ENCODE results near the gene RBL1. TPM values are rescaled to one million over a fixed set of nuclear protein-coding genes. Genes with fewer than 3 reads are reported as not detected.
"Not testable (repeated sequence)": the region's sequence is repeated elsewhere in the genome, so short reads cannot be mapped to it uniquely, and the experiment has no call there.

RBL1 gene
- total RNA-seq, 1 experiment from 2014 or later: 35.9 TPM

- peaks cover 8% of the 10 kb centered on the region for H3K27me3 Mint-ChIP-seq (ENCODE audit: insufficient read depth, unreplicated experiment)
- H3K9me3 Mint-ChIP-seq (ENCODE audit: unreplicated experiment): no peaks in the 10 kb centered on the region
- intact Hi-C loops (cut with micrococcal nuclease; ENCODE audit: unreplicated experiment): no loop called here
- H3K4me3 ChIP-seq (ENCODE audit: low read depth, low read length): no peak overlapping the region
- no peaks in the 10 kb centered on the region for H3K36me3 Mint-ChIP-seq (ENCODE audit: insufficient read depth, unreplicated experiment)
- CTCF ChIA-PET: no interaction called here
- no peak for TF ChIP-seq CTCF (IDR thresholded peaks at IDR 0.05; ENCODE audit: insufficient read depth in 1 of 2, low read depth in 1 of 2, low read length in 1 of 2, severe bottlenecking in 1 of 2, unreplicated experiment in 1 of 2)
- no peaks in the 10 kb centered on the region for H3K4me1 Mint-ChIP-seq (ENCODE audit: low read depth, unreplicated experiment)
- no peaks in the 10 kb centered on the region for H3K4me1 ChIP-seq
- DNase-seq: no peak
- BruUV-seq (replicated peaks): no TSS peak
- H3K27ac Mint-ChIP-seq (ENCODE audit: unreplicated experiment): no peak overlapping the region
- H3K36me3 ChIP-seq (ENCODE audit: control insufficient read depth, insufficient read depth, low read length): no peaks in the 10 kb centered on the region
- no peaks in the 10 kb centered on the region for H3K9me3 ChIP-seq
- POLR2A ChIA-PET: no interaction called here
- no peaks in the 10 kb centered on the region; the same call in 1 of the 2 replicates for H3K27me3 ChIP-seq (replicated peaks; ENCODE audit: control insufficient read depth, insufficient read depth, low read length)
- no peak overlapping the region for H3K4me3 Mint-ChIP-seq (ENCODE audit: unreplicated experiment)
Observed at GRCh38 chr20:37131486-37131885, 35.7 kb upstream of the RBL1 start.

GRCh38 chr20:37128803-37129202 lies 33.0 kb upstream of the RBL1 start:
- no peaks in the 10 kb centered on the region for H3K36me3 Mint-ChIP-seq (ENCODE audit: insufficient read depth, unreplicated experiment)
- no peak overlapping the region for H3K27ac Mint-ChIP-seq (ENCODE audit: unreplicated experiment)
- Histone ChIP-seq H3K27me3 (replicated peaks; ENCODE audit: control insufficient read depth, insufficient read depth, low read length) (no peaks in the 10 kb centered on the region; the same call in 1 of the 2 replicates), H3K9me3 (no peaks in the 10 kb centered on the region), H3K36me3 (ENCODE audit: control insufficient read depth, insufficient read depth, low read length) (no peaks in the 10 kb centered on the region), H3K4me1 (no peaks in the 10 kb centered on the region), H3K4me3 (ENCODE audit: low read depth, low read length) (no peak overlapping the region)
- TF ChIP-seq CTCF (IDR thresholded peaks at IDR 0.05; ENCODE audit: insufficient read depth in 1 of 2, low read depth in 1 of 2, low read length in 1 of 2, severe bottlenecking in 1 of 2, unreplicated experiment in 1 of 2): no peak
- CTCF ChIA-PET: interaction anchor here (0.6 kb wide), 1 partner anchor 26 kb away, joined by 3 read pairs; no protein-coding TSS in a partner anchor
- no TSS peak for BruUV-seq (replicated peaks)
- DNase-seq: no peak
- H3K4me1 Mint-ChIP-seq (ENCODE audit: low read depth, unreplicated experiment): no peaks in the 10 kb centered on the region
- no peak overlapping the region for H3K4me3 Mint-ChIP-seq (ENCODE audit: unreplicated experiment)
- H3K27me3 Mint-ChIP-seq (ENCODE audit: insufficient read depth, unreplicated experiment): peaks cover 8% of the 10 kb centered on the region
- POLR2A ChIA-PET: no interaction called here
- intact Hi-C loops (cut with micrococcal nuclease; ENCODE audit: unreplicated experiment): no loop called here
- no peaks in the 10 kb centered on the region for H3K9me3 Mint-ChIP-seq (ENCODE audit: unreplicated experiment)

- H3K4me1 ChIP-seq; CTCF ChIA-PET; H3K27me3 ChIP-seq (replicated peaks; ENCODE audit: control insufficient read depth, insufficient read depth, low read length); H3K27ac Mint-ChIP-seq (ENCODE audit: unreplicated experiment); H3K9me3 ChIP-seq; POLR2A ChIA-PET; DNase-seq; H3K4me1 Mint-ChIP-seq (ENCODE audit: low read depth, unreplicated experiment); H3K36me3 Mint-ChIP-seq (ENCODE audit: insufficient read depth, unreplicated experiment); H3K4me3 ChIP-seq (ENCODE audit: low read depth, low read length); H3K36me3 ChIP-seq (ENCODE audit: control insufficient read depth, insufficient read depth, low read length); H3K27me3 Mint-ChIP-seq (ENCODE audit: insufficient read depth, unreplicated experiment); intact Hi-C loops (cut with micrococcal nuclease; ENCODE audit: unreplicated experiment); BruUV-seq (replicated peaks); H3K4me3 Mint-ChIP-seq (ENCODE audit: unreplicated experiment); H3K9me3 Mint-ChIP-seq (ENCODE audit: unreplicated experiment): not testable (repeated sequence)
Observed at GRCh38 chr20:37126290-37126689, 30.5 kb upstream of the RBL1 start.

GRCh38 chr20:37123441-37123840 lies 27.6 kb upstream of the RBL1 start:
- Histone ChIP-seq H3K9me3 (no peaks in the 10 kb centered on the region), H3K27me3 (replicated peaks; ENCODE audit: control insufficient read depth, insufficient read depth, low read length) (no peaks in the 10 kb centered on the region), H3K36me3 (ENCODE audit: control insufficient read depth, insufficient read depth, low read length) (no peaks in the 10 kb centered on the region), H3K4me3 (ENCODE audit: low read depth, low read length) (no peak overlapping the region), H3K4me1 (no peaks in the 10 kb centered on the region)
- intact Hi-C loops (cut with micrococcal nuclease; ENCODE audit: unreplicated experiment): no loop called here
- Mint-ChIP-seq H3K9me3 (ENCODE audit: unreplicated experiment) (no peaks in the 10 kb centered on the region), H3K4me3 (ENCODE audit: unreplicated experiment) (no peak overlapping the region), H3K36me3 (ENCODE audit: insufficient read depth, unreplicated experiment) (no peaks in the 10 kb centered on the region), H3K27ac (ENCODE audit: unreplicated experiment) (no peak overlapping the region), H3K27me3 (ENCODE audit: insufficient read depth, unreplicated experiment) (peaks cover 4% of the 10 kb centered on the region), H3K4me1 (ENCODE audit: low read depth, unreplicated experiment) (peaks cover 7% of the 10 kb centered on the region)
- BruUV-seq (replicated peaks): no TSS peak
- CTCF ChIA-PET: interaction anchor here (0.7 kb wide), 1 partner anchor 89 kb away, joined by 3 read pairs; no protein-coding TSS in a partner anchor
- no peak for TF ChIP-seq CTCF (IDR thresholded peaks at IDR 0.05; ENCODE audit: insufficient read depth in 1 of 2, low read depth in 1 of 2, low read length in 1 of 2, severe bottlenecking in 1 of 2, unreplicated experiment in 1 of 2)
- POLR2A ChIA-PET: no interaction called here
- no peak for DNase-seq
